Endothelial cell of umbilical vein (primary cell): ENCODE measurements around the gene MRPL44. TPM values are rescaled to one million over a fixed set of nuclear protein-coding genes. Genes with fewer than 3 reads are reported as not detected.

ENCODE experiments used
- BruUV-seq: library from RNA; stranded (reverse); fragments of 400-500 nt; replicated peaks from 2 replicates; lab custom pipeline; 2021; lab: Mats Ljungman, UMichigan
- CTCF ChIA-PET: fragments of 300-600, 350-600 bp; sonication (Branson Sonifier 250); formaldehyde crosslinking; loops from one replicate; lab custom pipeline; 2021; ENCODE audit warnings: antibody characterized with exemption, inconsistent platforms; lab: Charles Lee
- POLR2A ChIA-PET: fragments of 300-600, 350-600 bp; sonication (Branson Sonifier 250); formaldehyde crosslinking; loops from one replicate; lab custom pipeline; 2021; ENCODE audit warnings: antibody characterized with exemption, inconsistent platforms; lab: Charles Lee
- DNase-seq: peaks from one replicate; pipeline ENCODE4 v3.0.0-alpha.2; 2011; ENCODE audit warnings: low read depth, low spot score
- FAIRE-seq: peaks from 2 replicates; lab custom pipeline; 2011; peaks lifted over from hg19 to GRCh38; lab: Jason Lieb, UNC
- H2AFZ ChIP-seq: 2 replicates; pipeline ENCODE4 v1.6.0; 2012; ENCODE audit warnings: low read depth, low read length, control low read depth, inconsistent platforms
- H3K27ac ChIP-seq: 2 replicates; pipeline ENCODE4 v1.5.1; 2011; ENCODE audit warnings: low read depth, mild to moderate bottlenecking, control low read depth, low read length, moderate library complexity; ENCODE audit not compliant: insufficient read depth
- H3K27me3 ChIP-seq, 2 experiments: 2 replicates each; pipeline versions ENCODE4 v1.6.0 to v1.6.1; 2011; ENCODE audit warnings: low read length in 2 of 2, mixed read lengths in 1 of 2; ENCODE audit not compliant: control insufficient read depth in 2 of 2, insufficient read depth in 2 of 2
- H3K36me3 ChIP-seq, 2 experiments: 2 replicates in 1 of 2; 3 replicates in 1 of 2; pipeline ENCODE4 v1.5.1; 2011; ENCODE audit warnings: low read length in 2 of 2, mild to moderate bottlenecking in 1 of 2, moderate library complexity in 1 of 2; ENCODE audit not compliant: control insufficient read depth in 2 of 2, insufficient read depth in 2 of 2; ENCODE audit errors: extremely low read depth in 1 of 2
- H3K4me1 ChIP-seq: 3 replicates; pipeline ENCODE4 v1.5.1; 2011; ENCODE audit warnings: mild to moderate bottlenecking, low read length; ENCODE audit not compliant: control insufficient read depth, insufficient read depth; ENCODE audit errors: extremely low read depth
- H3K4me2 ChIP-seq: 2 replicates; pipeline ENCODE4 v1.6.1; 2011; ENCODE audit warnings: low read length, control low read depth, mixed read lengths; ENCODE audit not compliant: insufficient read depth
- H3K4me3 ChIP-seq, 3 experiments: fragments of 200-600 bp in 1 of 3; sonication (generic), shearing (Covaris generic) in 1 of 3; replicated peaks in 1 of 3; 2 replicates each; pipeline ENCODE4 v1.5.1; 2011 to 2016; ENCODE audit warnings: control low read depth in 3 of 3, low read length in 3 of 3, mild to moderate bottlenecking in 2 of 3, inconsistent platforms in 1 of 3, low read depth in 1 of 3, moderate library complexity in 1 of 3; ENCODE audit not compliant: insufficient read depth in 1 of 3
- H3K79me2 ChIP-seq: 2 replicates; pipeline ENCODE4 v1.6.0; 2012; ENCODE audit warnings: low read length, inconsistent platforms; ENCODE audit not compliant: control insufficient read depth, insufficient read depth
- H3K9ac ChIP-seq: replicated peaks from 2 replicates; pipeline ENCODE3; 2011; ENCODE audit warnings: low read length, control low read depth; ENCODE audit not compliant: insufficient read depth; ENCODE audit errors: extremely low read depth
- H3K9me1 ChIP-seq: replicated peaks from 3 replicates; pipeline ENCODE4 v1.6.0; 2011; ENCODE audit warnings: mild to moderate bottlenecking, low read length; ENCODE audit not compliant: control insufficient read depth, insufficient read depth; ENCODE audit errors: extremely low read depth
- H3K9me3 ChIP-seq: replicated peaks from 2 replicates; pipeline ENCODE4 v1.5.1; 2012; ENCODE audit warnings: low read length, inconsistent platforms; ENCODE audit not compliant: control insufficient read depth, insufficient read depth
- H4K20me1 ChIP-seq: replicated peaks from 2 replicates; pipeline ENCODE3; 2011; ENCODE audit warnings: mild to moderate bottlenecking, low read length; ENCODE audit not compliant: control insufficient read depth, insufficient read depth; ENCODE audit errors: extremely low read depth
- EZH2 ChIP-seq: IDR thresholded peaks from 2 replicates; pipeline ENCODE4 v1.6.1; 2012; ENCODE audit warnings: borderline replicate concordance, low read depth, mild to moderate bottlenecking, moderate library complexity, low read length, inconsistent platforms; ENCODE audit not compliant: severe bottlenecking
- FOS ChIP-seq: IDR thresholded peaks from 2 replicates; pipeline ENCODE4 v1.6.1; 2011; ENCODE audit warnings: mild to moderate bottlenecking, low read length, moderate library complexity, borderline replicate concordance; ENCODE audit not compliant: insufficient read depth
- GATA2 ChIP-seq: IDR thresholded peaks from 2 replicates; pipeline ENCODE4 v1.7.0; 2011; ENCODE audit warnings: low read depth, mild to moderate bottlenecking, moderate library complexity, mixed read lengths, low read length; ENCODE audit not compliant: insufficient read length, insufficient read depth
- JUN ChIP-seq: IDR thresholded peaks from 2 replicates; pipeline ENCODE4 v1.6.1; 2011; ENCODE audit warnings: borderline replicate concordance, low read depth; ENCODE audit not compliant: insufficient read length, insufficient read depth
- MYC ChIP-seq: IDR thresholded peaks from one replicate; pipeline ENCODE4 v1.6.1; 2011; ENCODE audit warnings: mild to moderate bottlenecking, low read depth, low read length
- POLR2A ChIP-seq: IDR thresholded peaks from 2 replicates; pipeline ENCODE4 v1.6.1; 2012; ENCODE audit warnings: low read depth, mild to moderate bottlenecking, control low read depth, low read length
- POLR2AphosphoS5 ChIP-seq: IDR thresholded peaks from 2 replicates; pipeline ENCODE4 v1.6.1; 2012; ENCODE audit warnings: low read depth, mild to moderate bottlenecking, control low read depth, low read length, moderate library complexity; ENCODE audit not compliant: insufficient read depth
- dilution Hi-C: fragments of 300-500 bp; cut with MboI; formaldehyde crosslinking; loops from one replicate; pipeline ENCODE4 v1.15.0; 2019; ENCODE audit warnings: low sequenced_read_pairs; ENCODE audit not compliant: extremely low pct_ligation_motif_present
- intact Hi-C: fragments of 100-400 bp; cut with micrococcal nuclease; formaldehyde crosslinking; loops from one replicate; pipeline ENCODE4 v1.10.0; 2022
- polyA plus RNA-seq, 4 experiments: library from polyadenylated mRNA; depleted of rRNA in 3 of 4; stranded (reverse) in 3 of 4; unstranded in 1 of 4; fragments of >200 nt; gene quantifications; 2 replicates each; pipeline versions ENCODE4 v1.2.1 to v1.2.3, GENCODE V29; 2011 to 2012; ENCODE audit warnings: missing spikeins in 1 of 4
- total RNA-seq: library from RNA; stranded (reverse); gene quantifications from 2 replicates; pipeline ENCODE4 v1.2.3, GENCODE V29; 2021
- TF ChIP-seq, protein P1 (sequence below): IDR thresholded peaks from 2 replicates; pipeline ENCODE4 v1.6.1; 2011; ENCODE audit not compliant: insufficient read depth, insufficient read length
- TF ChIP-seq, protein P2 (sequence below), 2 donors: IDR thresholded peaks; 1 replicate in 1 of 2; 2 replicates in 1 of 2; pipeline ENCODE4 v1.5.1; 2011; ENCODE audit warnings: low read length in 2 of 2, mild to moderate bottlenecking in 2 of 2, moderate library complexity in 2 of 2, control low read depth in 1 of 2, inconsistent platforms in 1 of 2, low read depth in 1 of 2; ENCODE audit not compliant: insufficient read depth in 1 of 2; ENCODE audit errors: extremely low read depth in 1 of 2

Gene MRPL44
- total and polyA plus RNA-seq, 2 donors (not counting 3 experiments of a cell fraction or from before 2014, with no cell fraction given): 19.2 to 27.7 TPM

- dilution Hi-C loops (no loop called here), intact Hi-C loops (no loop called here)
- Histone ChIP-seq H3K27me3 (no peaks in the 10 kb centered on the region), H3K9me3 (no peaks in the 10 kb centered on the region), H3K27ac (no peak overlapping the region), H3K4me1 (peaks cover 20% of the 10 kb centered on the region), H3K4me3 (no peak overlapping the region), H4K20me1 (peaks cover 3% of the 10 kb centered on the region), H2AFZ (no peak overlapping the region), H3K9ac (no peak overlapping the region), H3K79me2 (peaks cover 66% of the 10 kb centered on the region), H3K4me2 (no peak overlapping the region), H3K9me1 (peaks cover 3% of the 10 kb centered on the region), H3K36me3 (peaks cover 3 to 8% of the 10 kb centered on the region in 2 experiments)
- no peak for FAIRE-seq
- BruUV-seq: no TSS peak
- ChIA-PET POLR2A (no interaction called here), CTCF (interaction anchor here (2.2 kb wide), 1 partner anchor 56 kb away, joined by 6 read pairs; no protein-coding TSS in a partner anchor)
- DNase-seq: no peak
- TF ChIP-seq MYC (no peak), FOS (no peak), JUN (no peak), EZH2 (no peak), POLR2A (no peak), GATA2 (no peak), POLR2AphosphoS5 (no peak)
- TF ChIP-seq, protein P1, sequence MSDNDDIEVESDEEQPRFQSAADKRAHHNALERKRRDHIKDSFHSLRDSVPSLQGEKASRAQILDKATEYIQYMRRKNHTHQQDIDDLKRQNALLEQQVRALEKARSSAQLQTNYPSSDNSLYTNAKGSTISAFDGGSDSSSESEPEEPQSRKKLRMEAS: no peak
- TF ChIP-seq, protein P2, sequence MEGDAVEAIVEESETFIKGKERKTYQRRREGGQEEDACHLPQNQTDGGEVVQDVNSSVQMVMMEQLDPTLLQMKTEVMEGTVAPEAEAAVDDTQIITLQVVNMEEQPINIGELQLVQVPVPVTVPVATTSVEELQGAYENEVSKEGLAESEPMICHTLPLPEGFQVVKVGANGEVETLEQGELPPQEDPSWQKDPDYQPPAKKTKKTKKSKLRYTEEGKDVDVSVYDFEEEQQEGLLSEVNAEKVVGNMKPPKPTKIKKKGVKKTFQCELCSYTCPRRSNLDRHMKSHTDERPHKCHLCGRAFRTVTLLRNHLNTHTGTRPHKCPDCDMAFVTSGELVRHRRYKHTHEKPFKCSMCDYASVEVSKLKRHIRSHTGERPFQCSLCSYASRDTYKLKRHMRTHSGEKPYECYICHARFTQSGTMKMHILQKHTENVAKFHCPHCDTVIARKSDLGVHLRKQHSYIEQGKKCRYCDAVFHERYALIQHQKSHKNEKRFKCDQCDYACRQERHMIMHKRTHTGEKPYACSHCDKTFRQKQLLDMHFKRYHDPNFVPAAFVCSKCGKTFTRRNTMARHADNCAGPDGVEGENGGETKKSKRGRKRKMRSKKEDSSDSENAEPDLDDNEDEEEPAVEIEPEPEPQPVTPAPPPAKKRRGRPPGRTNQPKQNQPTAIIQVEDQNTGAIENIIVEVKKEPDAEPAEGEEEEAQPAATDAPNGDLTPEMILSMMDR (IDR thresholded peaks at IDR 0.05; ENCODE audit: extremely low read depth in 1 of 2, insufficient read depth in 1 of 2, low read depth in 1 of 2, low read length in 2 of 2): no peak
These were observed 42.9 kb upstream of the MRPL44 start for GRCh38 chr2:223914324-223914723.
